Measurements from ENCODE around the gene COL21A1. TPM values are rescaled to one million over a fixed set of nuclear protein-coding genes. Genes with fewer than 3 reads are reported as not detected.

COL21A1 gene
- total and polyA plus RNA-seq, 2 of the 4 experiments (the other 2 are of a cell fraction), result 0.05 TPM; not detected in 1

GRCh38 chr6:56222499-56222898 is 24.9 kb downstream of the COL21A1 start:
- Histone ChIP-seq H2BK5ac (ENCODE audit: low read depth, low read length, poor library complexity, severe bottlenecking) (no peak overlapping the region), H3K18ac (ENCODE audit: low read depth, low read length) (no peak overlapping the region), H3K4me2 (ENCODE audit: low read depth, low read length) (no peak overlapping the region), H3K79me1 (ENCODE audit: low read depth in 1 of 2, low read length in 2 of 2) (no peaks in the 10 kb centered on the region), H2AFZ (replicated peaks; ENCODE audit: low read length, poor library complexity) (no peak overlapping the region), H2BK120ac (ENCODE audit: low read depth, low read length) (no peak overlapping the region), H3K27ac (ENCODE audit: insufficient read depth, low read length) (no peak overlapping the region), H3K4ac (ENCODE audit: low read depth, low read length) (no peak overlapping the region), H3K23ac (ENCODE audit: low read depth, low read length) (no peak overlapping the region), H3K14ac (replicated peaks; ENCODE audit: low read depth, low read length) (no peak overlapping the region), H3K4me3 (ENCODE audit: insufficient read depth, low read depth, low read length) (no peak overlapping the region), H4K5ac (ENCODE audit: low read depth, low read length) (no peak overlapping the region), H2BK15ac (ENCODE audit: low read depth, low read length) (no peak overlapping the region), H2BK20ac (ENCODE audit: low read depth, low read length) (no peak overlapping the region), H2AK9ac (replicated peaks; ENCODE audit: low read depth, low read length, poor library complexity) (no peak overlapping the region), H2AK5ac (ENCODE audit: low read depth, low read length) (no peak overlapping the region), H3K36me3 (ENCODE audit: control insufficient read depth, insufficient read depth, low read length) (no peaks in the 10 kb centered on the region), H3K9me3 (ENCODE audit: control insufficient read depth, insufficient read depth, low read length) (no peaks in the 10 kb centered on the region), H3K9me1 (ENCODE audit: insufficient read depth, low read length) (no peaks in the 10 kb centered on the region), H3K4me1 (ENCODE audit: control insufficient read depth, insufficient read depth, low read length) (no peaks in the 10 kb centered on the region), H3K9ac (ENCODE audit: low read depth, low read length) (no peak overlapping the region), H4K20me1 (ENCODE audit: insufficient read depth, low read length) (no peaks in the 10 kb centered on the region), H4K8ac (ENCODE audit: low read depth in 2 of 2, low read length in 2 of 2) (no peak overlapping the region), H3K56ac (ENCODE audit: extremely low read depth, insufficient read depth, low read length) (no peak overlapping the region), H4K91ac (ENCODE audit: insufficient read depth, low read depth, low read length) (no peak overlapping the region), H3K27me3 (ENCODE audit: control insufficient read depth, insufficient read depth, low read length) (no peaks in the 10 kb centered on the region; the same call in 1 of the 2 replicates)
- POLR2A ChIA-PET (ENCODE audit: unreplicated experiment), result no interaction called here
- no peak for ATAC-seq (ENCODE audit: low read depth)
- no TSS peak for BruUV-seq (replicated peaks)
- in situ Hi-C loops (cut with MboI; ENCODE audit: low sequenced_read_pairs), result no loop called here
- CTCF ChIA-PET, result interaction anchor here (0.7 kb wide), 1 partner anchor 616 kb away, joined by 4 read pairs; no protein-coding TSS in a partner anchor
- no peak for DNase-seq
- TF ChIP-seq MXI1 (IDR thresholded peaks at IDR 0.05; ENCODE audit: borderline replicate concordance, low read depth, low read length), result no peak
- no peak for TF ChIP-seq USF2 (IDR thresholded peaks at IDR 0.05; ENCODE audit: low read depth, low read length)
- TF ChIP-seq RCOR1 (IDR thresholded peaks at IDR 0.05; ENCODE audit: insufficient replicate concordance, low read length), result no peak
- no peak for TF ChIP-seq MAZ (IDR thresholded peaks at IDR 0.05; ENCODE audit: borderline replicate concordance, low read depth, low read length)
- no peak for TF ChIP-seq ELK1 (IDR thresholded peaks at IDR 0.05; ENCODE audit: borderline replicate concordance, low read depth, low read length)
- no peak for TF ChIP-seq BHLHE40 (IDR thresholded peaks at IDR 0.05; ENCODE audit: low read depth, low read length)
- TF ChIP-seq CHD1 (IDR thresholded peaks at IDR 0.05; ENCODE audit: low read depth, low read length), result no peak
- TF ChIP-seq CEBPB (IDR thresholded peaks at IDR 0.05; ENCODE audit: low read depth, low read length), result no peak
- dilution Hi-C loops (cut with HindIII; ENCODE audit: low sequenced_read_pairs, unreplicated experiment), result no loop called here
- intact Hi-C loops (cut with micrococcal nuclease), result no loop called here

Data from IMR-90 (cell line).